Measurements from ENCODE around the gene ABCC10. TPM values are rescaled to one million over a fixed set of nuclear protein-coding genes. Genes with fewer than 3 reads are reported as not detected.

Gene ABCC10
- total RNA-seq, 6 donors from 2014 or later, result 18.8 to 75.4 (median 34.2) TPM

- peaks cover 45 to 48% (median 46%) of the 10 kb centered on the region in 4 donors for H3K4me1 ChIP-seq
- WGBS, 2 donors, result 89% methylated on average over 6 of the region's 6 CpGs
- DNase-seq (no peak), ATAC-seq (ENCODE audit: low FRiP score in 2 of 2) (no peak)
- H3K36me3 ChIP-seq, result peaks cover 5 to 23% (median 15%) of the 10 kb centered on the region in 4 donors
- no peak overlapping the region for H3K27ac ChIP-seq
- TF ChIP-seq EP300 (IDR thresholded peaks at IDR 0.05) (no peak), POLR2AphosphoS5 (IDR thresholded peaks at IDR 0.05) (no peak), CTCF (IDR thresholded peaks at IDR 0.05) (no peak), POLR2A (IDR thresholded peaks at IDR 0.05) (no peak)
- no peaks in the 10 kb centered on the region for H3K27me3 ChIP-seq
- no peak overlapping the region for H3K4me3 ChIP-seq
- H3K9me3 ChIP-seq, result no peaks in the 10 kb centered on the region
These were observed 67.0 kb downstream of the ABCC10 start for GRCh38 chr6:43494321-43494720.

- peaks cover 9 to 26% (median 17%) of the 10 kb centered on the region in 4 donors for H3K36me3 ChIP-seq
- no peak for TF ChIP-seq EP300 (IDR thresholded peaks at IDR 0.05)
- TF ChIP-seq POLR2A (IDR thresholded peaks at IDR 0.05), result no peak
- H3K27ac ChIP-seq, result peak overlapping the region in 1 of 4 donors; percentile 56
- no peaks in the 10 kb centered on the region for H3K27me3 ChIP-seq
- H3K4me1 ChIP-seq, result peaks cover 46 to 50% (median 48%) of the 10 kb centered on the region in 4 donors
- 98 to 100% methylated on average over 4 of the region's 4 CpGs for whole genome bisulfite sequencing, 2 donors
- DNase-seq, result no peak
- ATAC-seq (ENCODE audit: low FRiP score in 2 of 2), result no peak
- no peaks in the 10 kb centered on the region for H3K9me3 ChIP-seq
- no peak overlapping the region for H3K4me3 ChIP-seq
These were observed 67.4 kb downstream of the ABCC10 start for GRCh38 chr6:43494766-43495165.

- DNase-seq (no peak), ATAC-seq (ENCODE audit: low FRiP score in 2 of 2) (no peak)
- 63 to 76% methylated on average over 3 to 4 of the region's 4 CpGs for WGBS, 2 donors
- peaks cover 46 to 56% (median 51%) of the 10 kb centered on the region in 4 donors for H3K4me1 ChIP-seq
- H3K27ac ChIP-seq, result peak overlapping the region in 2 of 4 donors; percentile 6 to 56
- no peak overlapping the region for H3K4me3 ChIP-seq
- H3K9me3 ChIP-seq, result no peaks in the 10 kb centered on the region
- H3K27me3 ChIP-seq, result no peaks in the 10 kb centered on the region
- TF ChIP-seq CTCF (IDR thresholded peaks at IDR 0.05), result peak in 5 of 6 experiments; percentile 17 to 39 (median 31)
- TF ChIP-seq EP300 (IDR thresholded peaks at IDR 0.05), result no peak
- H3K36me3 ChIP-seq, result peaks cover 11 to 33% (median 22%) of the 10 kb centered on the region in 4 donors
These were observed 68.1 kb downstream of the ABCC10 start for GRCh38 chr6:43495409-43495941.

GRCh38 chr6:43496370-43497128 is 69.2 kb downstream of the ABCC10 start:
- TF ChIP-seq CTCF (IDR thresholded peaks at IDR 0.05), result peak; percentile 16 to 50 (median 42)
- no peak for TF ChIP-seq EP300 (IDR thresholded peaks at IDR 0.05)
- TF ChIP-seq POLR2A (IDR thresholded peaks at IDR 0.05), result no peak
- H3K36me3 ChIP-seq, result peaks cover 11 to 44% (median 31%) of the 10 kb centered on the region in 4 donors
- no peak for DNase-seq
- no peaks in the 10 kb centered on the region for H3K27me3 ChIP-seq
- H3K4me1 ChIP-seq, result peaks cover 46 to 56% (median 51%) of the 10 kb centered on the region in 4 donors
- no peak overlapping the region for H3K4me3 ChIP-seq
- ATAC-seq (ENCODE audit: low FRiP score in 2 of 2), result no peak
- no peaks in the 10 kb centered on the region for H3K9me3 ChIP-seq
- WGBS, 2 donors, result 59 to 76% methylated on average over 3 to 18 of the region's 18 CpGs
- H3K27ac ChIP-seq, result peak overlapping the region in 3 of 4 donors; percentile 6 to 56 (median 14)

- no peak for ATAC-seq (ENCODE audit: low FRiP score in 2 of 2)
- no peak for DNase-seq
- 92 to 93% methylated on average over 6 of the region's 6 CpGs for WGBS, 2 donors
- Histone ChIP-seq H3K4me1 (peaks cover 40 to 52% (median 46%) of the 10 kb centered on the region in 4 donors), H3K9me3 (no peaks in the 10 kb centered on the region), H3K27ac (no peak overlapping the region), H3K36me3 (peaks cover 11 to 48% (median 32%) of the 10 kb centered on the region in 4 donors), H3K27me3 (no peaks in the 10 kb centered on the region), H3K4me3 (no peak overlapping the region)
- TF ChIP-seq CTCF (IDR thresholded peaks at IDR 0.05) (no peak), POLR2A (IDR thresholded peaks at IDR 0.05) (no peak), POLR2AphosphoS5 (IDR thresholded peaks at IDR 0.05) (no peak), EP300 (IDR thresholded peaks at IDR 0.05) (no peak)
These were observed 69.7 kb downstream of the ABCC10 start for GRCh38 chr6:43497129-43497396.

Measured in upper lobe of left lung (tissue), 6 donors.